Measurements from ENCODE around the gene KMT5B. TPM values are rescaled to one million over a fixed set of nuclear protein-coding genes. Genes with fewer than 3 reads are reported as not detected.

Gene KMT5B
- total and polyA plus RNA-seq, 2 donors (not counting 1 experiment from before 2014, with no cell fraction given) = 13.4 to 77.8 TPM

- H3K9ac ChIP-seq (ENCODE audit: low read length) = no peak overlapping the region
- no peak overlapping the region for H3K4me3 Mint-ChIP-seq
- ChIA-PET POLR2A (no interaction called here), CTCF (interaction anchor here (0.9 kb wide), 1 partner anchor 31 kb away, joined by 3 read pairs; no protein-coding TSS in a partner anchor)
- DNase-seq = no peak
- H3K9me3 ChIP-seq (ENCODE audit: control extremely low read depth in 1 of 3, control insufficient read depth in 2 of 3, insufficient read depth in 1 of 3, low read length in 2 of 3) = no peaks in the 10 kb centered on the region
- H3K27me3 ChIP-seq (replicated peaks in 1 of 4; ENCODE audit: control extremely low read depth in 1 of 4, control insufficient read depth in 3 of 4, insufficient read depth in 4 of 4, low read length in 3 of 4) = no peaks in the 10 kb centered on the region
- no peak for ATAC-seq (ENCODE audit: low read depth)
- H3K4me1 Mint-ChIP-seq = no peaks in the 10 kb centered on the region
- H2AFZ ChIP-seq (ENCODE audit: insufficient read depth, low read depth, low read length, poor library complexity, severe bottlenecking) = no peak overlapping the region
- no peaks in the 10 kb centered on the region for H3K27me3 Mint-ChIP-seq
- no peaks in the 10 kb centered on the region for H3K79me2 ChIP-seq (ENCODE audit: control insufficient read depth, insufficient read depth, low read length)
- peaks cover 11 to 43% of the 10 kb centered on the region in 2 experiments for H3K36me3 ChIP-seq (replicated peaks in 1 of 2; ENCODE audit: control extremely low read depth in 1 of 2, control insufficient read depth in 1 of 2, extremely low read depth in 1 of 2, insufficient read depth in 2 of 2, low read length in 1 of 2)
- H3K27ac Mint-ChIP-seq = no peak overlapping the region
- intact Hi-C loops (cut with micrococcal nuclease) = no loop called here
- no peaks in the 10 kb centered on the region for H3K4me1 ChIP-seq (ENCODE audit: control insufficient read depth in 2 of 2, insufficient read depth in 2 of 2, low read length in 2 of 2)
- TF ChIP-seq CTCF (IDR thresholded peaks at IDR 0.05) (no peak), EZH2 (IDR thresholded peaks at IDR 0.05; ENCODE audit: borderline replicate concordance, insufficient read depth, low read depth, low read length, poor library complexity, severe bottlenecking) (no peak)
- H3K27ac ChIP-seq (ENCODE audit: low read length in 2 of 2) = no peak overlapping the region
- no peak overlapping the region for H3K4me2 ChIP-seq (replicated peaks; ENCODE audit: low read depth, low read length, poor library complexity, severe bottlenecking)
- no peaks in the 10 kb centered on the region for H4K20me1 ChIP-seq (ENCODE audit: control insufficient read depth, insufficient read depth, low read length, poor library complexity, severe bottlenecking)
- no CpG with 5 or more reads among the region's 2 CpGs for WGBS (ENCODE audit: insufficient coverage)
- H3K4me3 ChIP-seq (ENCODE audit: control extremely low read depth in 1 of 5, extremely low read depth in 1 of 5, insufficient read depth in 1 of 5, low read depth in 2 of 5, low read length in 4 of 5) = no peak overlapping the region
- H3K9me3 Mint-ChIP-seq (ENCODE audit: insufficient read depth) = no peaks in the 10 kb centered on the region
Measured at GRCh38 chr11:68179847-68180246, 33.2 kb downstream of the KMT5B start.

- CTCF ChIA-PET = interaction anchor here (1.2 kb wide), 1 partner anchor 8 kb away, joined by 3 read pairs; no protein-coding TSS in a partner anchor
- H3K79me2 ChIP-seq (ENCODE audit: control insufficient read depth, insufficient read depth, low read length) = no peaks in the 10 kb centered on the region
- 100% methylated on average over 2 of the region's 5 CpGs for WGBS (ENCODE audit: insufficient coverage)
- Mint-ChIP-seq H3K27me3 (no peaks in the 10 kb centered on the region), H3K4me3 (no peak overlapping the region), H3K4me1 (no peaks in the 10 kb centered on the region), H3K27ac (no peak overlapping the region), H3K9me3 (ENCODE audit: insufficient read depth) (no peaks in the 10 kb centered on the region)
- intact Hi-C loops (cut with micrococcal nuclease) = no loop called here
- DNase-seq = no peak
- no peak overlapping the region for H3K4me2 ChIP-seq (replicated peaks; ENCODE audit: low read depth, low read length, poor library complexity, severe bottlenecking)
- ATAC-seq (ENCODE audit: low read depth) = no peak
- H2AFZ ChIP-seq (ENCODE audit: insufficient read depth, low read depth, low read length, poor library complexity, severe bottlenecking) = no peak overlapping the region
- no peak overlapping the region for H3K27ac ChIP-seq (ENCODE audit: low read length in 2 of 2)
- H3K4me3 ChIP-seq (ENCODE audit: control extremely low read depth in 1 of 5, extremely low read depth in 1 of 5, insufficient read depth in 1 of 5, low read depth in 2 of 5, low read length in 4 of 5) = no peak overlapping the region
- H3K9ac ChIP-seq (ENCODE audit: low read length) = no peak overlapping the region
- no peaks in the 10 kb centered on the region for H3K4me1 ChIP-seq (ENCODE audit: control insufficient read depth in 2 of 2, insufficient read depth in 2 of 2, low read length in 2 of 2)
- H3K27me3 ChIP-seq (replicated peaks in 1 of 4; ENCODE audit: control extremely low read depth in 1 of 4, control insufficient read depth in 3 of 4, insufficient read depth in 4 of 4, low read length in 3 of 4) = no peaks in the 10 kb centered on the region
- H4K20me1 ChIP-seq (ENCODE audit: control insufficient read depth, insufficient read depth, low read length, poor library complexity, severe bottlenecking) = no peaks in the 10 kb centered on the region
- POLR2A ChIA-PET = no interaction called here
- TF ChIP-seq EZH2 (IDR thresholded peaks at IDR 0.05; ENCODE audit: borderline replicate concordance, insufficient read depth, low read depth, low read length, poor library complexity, severe bottlenecking) (no peak), CTCF (IDR thresholded peaks at IDR 0.05) (no peak)
- no peaks in the 10 kb centered on the region for H3K9me3 ChIP-seq (ENCODE audit: control extremely low read depth in 1 of 3, control insufficient read depth in 2 of 3, insufficient read depth in 1 of 3, low read length in 2 of 3)
- H3K36me3 ChIP-seq (replicated peaks in 1 of 2; ENCODE audit: control extremely low read depth in 1 of 2, control insufficient read depth in 1 of 2, extremely low read depth in 1 of 2, insufficient read depth in 2 of 2, low read length in 1 of 2) = peaks cover 9 to 51% of the 10 kb centered on the region in 2 experiments
Measured at GRCh38 chr11:68177877-68178276, 35.2 kb downstream of the KMT5B start.

Data from B cell (primary cell).